KBM-7 (cell line): ENCODE results near the gene ARL3.

Experiments
- DNase-seq: peaks from one replicate; pipeline ENCODE4 v3.0.0-alpha.2; 2015
- in situ Hi-C: fragments of 300-500 bp; cut with MboI; formaldehyde crosslinking; loops from 2 replicates; pipeline ENCODE4 v1.14.3; 2020; ENCODE audit warnings: low sequenced_read_pairs, low pct_unique_long_range_greater_than_20kb, mixed read lengths

ARL3 gene

GRCh38 chr10:102630663-102631062, 83.5 kb downstream of the ARL3 start:
- in situ Hi-C loops: no loop called here
- no peak for DNase-seq

GRCh38 chr10:102629661-102630614, 84.3 kb downstream of the ARL3 start:
- peak; percentile 37 for DNase-seq
- in situ Hi-C loops: no loop called here

GRCh38 chr10:102628451-102628911, 85.7 kb downstream of the ARL3 start:
- no peak for DNase-seq
- in situ Hi-C loops: no loop called here

GRCh38 chr10:102627736-102628293, 86.4 kb downstream of the ARL3 start:
- in situ Hi-C loops: no loop called here
- no peak for DNase-seq

GRCh38 chr10:102627291-102627735, 86.9 kb downstream of the ARL3 start:
- no peak for DNase-seq
- in situ Hi-C loops: no loop called here

GRCh38 chr10:102626026-102626685, 88.0 kb downstream of the ARL3 start:
- in situ Hi-C loops: no loop called here
- DNase-seq: no peak

- in situ Hi-C loops: no loop called here
- no peak for DNase-seq
Observed at GRCh38 chr10:102624751-102625645, 89.2 kb downstream of the ARL3 start.

GRCh38 chr10:102624094-102624493, 90.1 kb downstream of the ARL3 start:
- DNase-seq: no peak
- in situ Hi-C loops: no loop called here
